Activated CD8-positive, alpha-beta memory T cell treated with anti-CD3 and anti-CD28 coated beads for 48 hours (primary cell): Measurements from ENCODE around the gene SMIM34.
"Not testable (repeated sequence)": the region's sequence is repeated elsewhere in the genome, so short reads cannot be mapped to it uniquely, and the experiment has no call there.

Experiments used
- DNase-seq, 3 experiments: peaks; one replicate each; pipeline ENCODE4 v3.0.0-alpha.2; 2020; ENCODE audit warnings: low read depth in 2 of 3, low spot score in 2 of 3

Gene SMIM34

GRCh38 chr21:34374462-34374861 lies 49.3 kb downstream of the SMIM34 start:
- not testable (repeated sequence) for DNase-seq

GRCh38 chr21:34372321-34372720 lies 51.4 kb downstream of the SMIM34 start:
- no peak for DNase-seq

GRCh38 chr21:34369741-34370140 lies 54.0 kb downstream of the SMIM34 start:
- no peak for DNase-seq
